Neural progenitor cell (in vitro differentiated cells): ENCODE results near the gene TAF10. TPM values are rescaled to one million over a fixed set of nuclear protein-coding genes. Genes with fewer than 3 reads are reported as not detected.

Experiments used
- DNase-seq: peaks from one replicate; pipeline ENCODE4 v3.0.0-alpha.2; 2016; ENCODE audit warnings: low spot score
- H2AFZ ChIP-seq: fragments of 200-600 bp; sonication (generic); replicated peaks from 2 replicates; pipeline ENCODE4 v1.6.1; 2016; ENCODE audit warnings: antibody characterized with exemption
- H3F3A ChIP-seq: fragments of 200-600 bp; sonication (generic); 2 replicates; pipeline ENCODE4 v1.6.1; 2016; ENCODE audit warnings: antibody characterized with exemption, low read depth
- H3K27ac ChIP-seq: fragments of 200-600 bp; sonication (generic); 2 replicates; pipeline ENCODE4 v1.5.1; 2016; ENCODE audit warnings: mild to moderate bottlenecking
- H3K27me3 ChIP-seq: fragments of 200-600 bp; sonication (generic); 2 replicates; pipeline ENCODE4 v1.6.1; 2016; ENCODE audit warnings: mild to moderate bottlenecking, moderate library complexity
- H3K36me3 ChIP-seq: fragments of 200-600 bp; sonication (generic); 2 replicates; pipeline ENCODE4 v1.5.1; 2016
- H3K4me1 ChIP-seq: fragments of 200-600 bp; sonication (generic); 2 replicates; pipeline ENCODE4 v1.6.1; 2016; ENCODE audit warnings: mixed run types
- H3K4me2 ChIP-seq: fragments of 200-600 bp; sonication (generic); 2 replicates; pipeline ENCODE4 v1.6.1; 2016
- H3K4me3 ChIP-seq: fragments of 200-600 bp; sonication (generic); 2 replicates; pipeline ENCODE4 v1.5.1; 2016
- H3K79me2 ChIP-seq: fragments of 200-600 bp; sonication (generic); 2 replicates; pipeline ENCODE4 v1.6.1; 2016; ENCODE audit warnings: low read depth
- H3K9ac ChIP-seq: fragments of 200-600 bp; sonication (generic); 2 replicates; pipeline ENCODE4 v1.6.1; 2016
- H3K9me3 ChIP-seq: fragments of 200-600 bp; sonication (generic); 2 replicates; pipeline ENCODE4 v1.5.1; 2016; ENCODE audit warnings: low read depth
- H4K20me1 ChIP-seq: fragments of 200-600 bp; sonication (generic); 2 replicates; pipeline ENCODE4 v1.6.1; 2016; ENCODE audit warnings: low read depth
- H3K27ac Mint-ChIP-seq: 3 replicates; pipeline ENCODE4 v1.8.0; 2021; ENCODE audit warnings: mixed read lengths
- H3K27me3 Mint-ChIP-seq: 2 replicates; pipeline ENCODE4 v1.8.0; 2022; ENCODE audit warnings: low read depth, mild to moderate bottlenecking, inconsistent platforms, moderate library complexity, mixed read lengths; ENCODE audit not compliant: insufficient read depth
- H3K36me3 Mint-ChIP-seq: 3 replicates; pipeline ENCODE4 v1.8.0; 2021; ENCODE audit warnings: mixed read lengths
- H3K4me1 Mint-ChIP-seq: 3 replicates; pipeline ENCODE4 v1.8.0; 2021; ENCODE audit warnings: mixed read lengths
- H3K4me3 Mint-ChIP-seq: 3 replicates; pipeline ENCODE4 v1.8.0; 2021; ENCODE audit warnings: mild to moderate bottlenecking, moderate library complexity, mixed read lengths
- H3K9me3 Mint-ChIP-seq: 3 replicates; pipeline ENCODE4 v1.8.0; 2020; ENCODE audit warnings: mixed read lengths
- CTCF ChIP-seq: fragments of 200-600 bp; sonication (generic); IDR thresholded peaks from 2 replicates; pipeline ENCODE4 v1.5.1; 2017; ENCODE audit warnings: antibody characterized with exemption, mild to moderate bottlenecking
- EZH2 ChIP-seq: fragments of 200-600 bp; sonication (generic); IDR thresholded peaks from 2 replicates; pipeline ENCODE4 v1.6.1; 2017; ENCODE audit warnings: antibody characterized with exemption, mild to moderate bottlenecking, moderate library complexity
- EZH2phosphoT487 ChIP-seq: fragments of 200-600 bp; sonication (generic); IDR thresholded peaks from 2 replicates; pipeline ENCODE4 v1.6.1; 2017; ENCODE audit warnings: antibody characterized with exemption
- total RNA-seq: library from RNA; depleted of rRNA; stranded (reverse); fragments of >200 nt; gene quantifications from 2 replicates; pipeline ENCODE4 v1.2.3, GENCODE V29; 2015; ENCODE audit warnings: low replicate concordance

Gene TAF10
- total RNA-seq, 1 donor from 2014 or later: 34.1 TPM

- Mint-ChIP-seq H3K27me3 (no peaks in the 10 kb centered on the region), H3K36me3 (peaks cover 8% of the 10 kb centered on the region), H3K4me3 (no peak overlapping the region), H3K27ac (no peak overlapping the region), H3K9me3 (no peaks in the 10 kb centered on the region), H3K4me1 (peaks cover 9% of the 10 kb centered on the region)
- Histone ChIP-seq H3K27ac (no peak overlapping the region), H2AFZ (no peak overlapping the region), H3K9ac (no peak overlapping the region), H3F3A (no peaks in the 10 kb centered on the region), H3K4me1 (peaks cover 5% of the 10 kb centered on the region), H3K36me3 (no peaks in the 10 kb centered on the region), H4K20me1 (no peaks in the 10 kb centered on the region), H3K4me2 (no peak overlapping the region), H3K27me3 (no peaks in the 10 kb centered on the region), H3K79me2 (no peaks in the 10 kb centered on the region), H3K9me3 (no peaks in the 10 kb centered on the region), H3K4me3 (no peak overlapping the region)
- DNase-seq: no peak
- no peak for TF ChIP-seq CTCF
- no peak for TF ChIP-seq EZH2
- no peak for TF ChIP-seq EZH2phosphoT487
These were observed 44.7 kb downstream of the TAF10 start for GRCh38 chr11:6567371-6567745.

GRCh38 chr11:6566704-6567370, 45.2 kb downstream of the TAF10 start:
- no peaks in the 10 kb centered on the region for H3K27me3 Mint-ChIP-seq
- Histone ChIP-seq H3K36me3 (no peaks in the 10 kb centered on the region), H3K9ac (no peak overlapping the region), H3K27me3 (no peaks in the 10 kb centered on the region), H2AFZ (no peak overlapping the region), H3K4me1 (peaks cover 5% of the 10 kb centered on the region), H4K20me1 (no peaks in the 10 kb centered on the region), H3K79me2 (no peaks in the 10 kb centered on the region), H3K9me3 (no peaks in the 10 kb centered on the region), H3F3A (no peaks in the 10 kb centered on the region), H3K4me2 (no peak overlapping the region), H3K4me3 (no peak overlapping the region), H3K27ac (no peak overlapping the region)
- peaks cover 9% of the 10 kb centered on the region for H3K4me1 Mint-ChIP-seq
- TF ChIP-seq CTCF (no peak), EZH2 (no peak), EZH2phosphoT487 (no peak)
- H3K9me3 Mint-ChIP-seq: no peaks in the 10 kb centered on the region
- H3K27ac Mint-ChIP-seq: no peak overlapping the region
- no peak for DNase-seq
- no peak overlapping the region for H3K4me3 Mint-ChIP-seq
- peaks cover 7% of the 10 kb centered on the region for H3K36me3 Mint-ChIP-seq

- DNase-seq: no peak
- no peak overlapping the region for H3K4me3 ChIP-seq
- Mint-ChIP-seq H3K27ac (no peak overlapping the region), H3K4me1 (peaks cover 9% of the 10 kb centered on the region), H3K36me3 (peaks cover 5% of the 10 kb centered on the region), H3K9me3 (no peaks in the 10 kb centered on the region), H3K4me3 (no peak overlapping the region), H3K27me3 (no peaks in the 10 kb centered on the region)
- H3K4me1 ChIP-seq: peaks cover 5% of the 10 kb centered on the region
- H3K4me2 ChIP-seq: no peak overlapping the region
- no peaks in the 10 kb centered on the region for H3K27me3 ChIP-seq
- TF ChIP-seq CTCF (no peak), EZH2 (no peak), EZH2phosphoT487 (no peak)
- H3K36me3 ChIP-seq: no peaks in the 10 kb centered on the region
- no peaks in the 10 kb centered on the region for H3K9me3 ChIP-seq
- no peaks in the 10 kb centered on the region for H3K79me2 ChIP-seq
- H4K20me1 ChIP-seq: no peaks in the 10 kb centered on the region
- no peaks in the 10 kb centered on the region for H3F3A ChIP-seq
- no peak overlapping the region for H2AFZ ChIP-seq
- H3K27ac ChIP-seq: no peak overlapping the region
- no peak overlapping the region for H3K9ac ChIP-seq
These were observed 45.9 kb downstream of the TAF10 start for GRCh38 chr11:6565988-6566703.
